SHP77 treated with DMSO at 0.1 percent for 48 hours (cell line): ENCODE measurements around the gene TRH.

Source experiments
- DNase-seq: peaks from one replicate; lab custom pipeline; 2025; lab: John Stamatoyannopoulos, UW

The TRH gene

DNA sequence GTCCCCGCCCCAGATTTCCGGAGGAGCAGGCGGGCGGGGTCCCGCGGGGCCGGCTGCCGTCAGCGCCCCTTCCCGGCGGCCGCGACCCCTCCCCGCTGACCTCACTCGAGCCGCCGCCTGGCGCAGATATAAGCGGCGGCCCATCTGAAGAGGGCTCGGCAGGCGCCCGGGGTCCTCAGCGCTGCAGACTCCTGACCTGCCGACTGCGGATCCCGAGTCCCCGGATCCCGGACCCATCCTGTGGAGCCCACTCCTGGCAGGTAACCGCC is at the start of gene TRH:
Gene TRH, plus strand, starts transcription at position 157 of the 269 bp plus-strand sequence. CDS start 1,097 bp downstream, outside the sequence.
- DNase-seq: no peak

DNA sequence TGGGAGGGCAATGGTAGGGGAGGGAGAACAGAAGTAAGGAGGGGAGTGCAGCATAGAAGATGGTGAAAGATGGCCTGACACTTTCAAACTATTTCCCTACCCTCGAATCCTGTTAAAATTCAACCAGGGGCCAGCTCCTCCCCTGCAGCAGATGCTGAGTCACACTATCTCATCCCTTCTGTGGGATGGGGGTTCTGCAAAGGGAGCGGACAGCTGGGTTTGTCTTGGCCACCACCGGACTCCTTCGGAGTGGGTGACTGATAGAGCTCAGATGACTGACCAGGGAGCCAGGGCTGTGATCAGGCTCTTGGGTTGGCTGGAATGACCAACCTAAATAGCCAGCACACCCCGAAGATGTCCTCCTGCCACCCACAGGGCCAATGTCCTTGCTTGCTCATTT is 47.4 kb upstream of the TRH start:
- no peak for DNase-seq

DNA sequence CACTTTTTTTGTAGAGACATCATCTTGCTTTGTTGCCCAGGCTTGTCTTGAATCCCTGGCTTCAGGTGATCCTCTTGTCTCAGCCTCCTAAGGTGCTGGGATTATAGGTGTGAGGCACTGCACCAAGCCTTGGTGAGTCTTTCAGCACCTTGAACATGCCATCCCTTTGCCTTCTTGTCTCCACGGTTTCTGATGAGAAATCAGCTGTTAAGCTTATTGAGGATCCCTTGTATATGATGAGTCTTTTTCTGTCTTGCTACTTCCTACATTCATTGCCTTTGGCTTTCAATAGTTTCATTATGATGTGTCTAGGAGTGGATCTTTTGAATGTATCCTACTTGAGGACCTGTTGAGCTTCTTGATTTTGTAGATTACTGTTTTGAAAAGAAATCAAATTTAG is 45.1 kb upstream of the TRH start:
- no peak for DNase-seq

DNA sequence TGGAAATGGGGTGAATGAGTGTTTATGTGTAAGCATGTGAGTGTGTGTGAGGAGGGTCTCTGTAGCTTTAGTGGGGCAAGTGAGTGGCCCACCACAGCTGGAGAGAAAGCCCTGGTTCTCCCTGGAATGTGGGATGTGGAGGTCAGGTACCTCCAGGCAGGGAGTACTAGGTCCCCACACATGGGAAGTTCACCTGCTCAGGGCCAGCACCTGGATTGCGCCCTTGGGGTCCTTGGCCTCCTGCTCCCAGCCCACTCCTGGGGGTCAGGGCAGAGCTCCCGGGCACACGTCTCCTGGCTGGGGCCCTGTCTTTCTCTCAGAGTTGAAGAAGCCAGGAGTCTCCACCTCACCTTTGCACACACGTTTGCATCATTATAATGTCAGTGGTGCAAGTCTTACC is 41.0 kb upstream of the TRH start:
- DNase-seq: no peak

DNA sequence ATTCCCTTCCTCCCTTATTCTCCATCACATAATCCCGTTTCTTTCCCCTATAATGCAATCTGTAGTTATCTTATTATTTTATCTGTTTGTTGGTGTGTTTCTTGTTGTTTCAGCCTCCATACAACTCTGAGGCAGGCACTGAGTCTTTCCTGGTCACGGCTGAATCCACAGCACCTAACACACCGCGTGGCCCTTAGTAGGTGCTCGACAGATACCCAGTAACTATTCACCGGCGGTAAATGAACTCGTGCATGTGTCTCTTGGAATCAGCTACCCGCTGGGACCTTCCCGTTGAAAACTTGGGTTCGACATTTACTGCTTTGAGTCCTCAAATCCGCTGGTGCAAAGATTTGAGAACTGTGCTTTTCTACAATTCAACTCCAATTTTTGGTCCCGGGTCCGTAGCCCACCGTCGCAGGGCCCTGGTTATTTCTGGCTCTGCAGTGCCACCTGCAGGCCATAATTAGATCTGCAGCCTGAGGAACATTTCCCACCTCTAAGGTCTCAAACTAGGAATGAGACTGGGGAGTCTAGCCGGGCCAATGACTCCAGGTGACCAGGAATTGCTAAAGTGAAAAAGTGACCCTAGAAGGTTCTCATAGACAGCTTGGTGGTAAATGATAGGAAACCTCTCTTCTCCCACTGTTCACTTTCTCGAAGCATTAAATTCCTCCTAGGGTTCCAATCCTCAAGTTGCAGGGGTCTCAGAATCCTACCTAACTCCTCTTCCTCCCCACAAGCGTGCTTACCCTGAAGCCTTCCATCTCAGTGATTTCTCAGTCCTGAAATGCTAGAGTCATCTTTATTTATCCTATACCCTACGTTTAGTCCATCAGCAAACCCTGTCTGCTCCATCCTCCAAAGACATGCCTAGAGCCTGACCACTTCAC is 40.0 kb upstream of the TRH start:
- DNase-seq: no peak

- DNase-seq: no peak
These were observed 37.8 kb upstream of the TRH start for GRCh38 chr3:129936757-129937156.

DNA sequence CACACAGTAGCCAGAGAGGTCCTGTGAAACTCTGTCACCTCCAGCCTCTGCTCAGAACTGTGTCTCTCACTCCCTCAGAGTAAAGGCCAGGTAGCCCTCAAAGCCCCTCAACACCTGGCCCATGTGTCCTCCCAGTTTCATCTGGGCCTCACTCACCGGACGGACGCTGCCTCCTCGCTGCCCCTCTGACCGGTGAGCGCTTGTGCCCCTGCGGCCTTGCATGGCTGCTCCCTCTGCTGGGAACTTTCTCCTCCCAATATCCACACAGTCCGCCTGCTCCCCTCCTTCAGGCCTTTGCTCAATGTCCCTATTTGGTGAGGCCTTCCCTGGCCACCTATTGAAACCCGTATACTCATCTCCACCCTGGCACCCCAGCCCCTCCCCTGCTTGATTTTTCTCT is 36.8 kb upstream of the TRH start:
- DNase-seq: peak; percentile 12

GRCh38 chr3:129938140-129938930 is 36.2 kb upstream of the TRH start:
- no peak for DNase-seq

DNA sequence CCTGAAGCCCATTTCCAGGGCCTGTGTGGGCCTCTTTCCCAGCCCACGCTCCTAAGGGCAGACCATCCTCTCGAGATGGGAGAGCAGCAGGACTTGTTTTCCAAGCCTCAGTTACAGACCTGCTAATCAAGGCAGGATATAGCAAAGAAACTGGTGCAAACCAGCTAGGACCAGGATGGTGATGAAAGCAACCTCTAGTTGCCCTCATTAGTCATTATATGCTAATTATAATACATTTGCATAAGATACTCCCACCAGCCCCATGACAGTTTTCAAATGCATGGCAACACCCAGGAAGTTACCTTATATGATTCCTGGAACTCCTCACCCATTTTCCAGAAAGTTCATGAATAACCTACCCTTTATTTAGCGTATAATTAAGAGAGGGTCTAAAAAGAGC is 34.4 kb upstream of the TRH start:
- DNase-seq: no peak

DNA sequence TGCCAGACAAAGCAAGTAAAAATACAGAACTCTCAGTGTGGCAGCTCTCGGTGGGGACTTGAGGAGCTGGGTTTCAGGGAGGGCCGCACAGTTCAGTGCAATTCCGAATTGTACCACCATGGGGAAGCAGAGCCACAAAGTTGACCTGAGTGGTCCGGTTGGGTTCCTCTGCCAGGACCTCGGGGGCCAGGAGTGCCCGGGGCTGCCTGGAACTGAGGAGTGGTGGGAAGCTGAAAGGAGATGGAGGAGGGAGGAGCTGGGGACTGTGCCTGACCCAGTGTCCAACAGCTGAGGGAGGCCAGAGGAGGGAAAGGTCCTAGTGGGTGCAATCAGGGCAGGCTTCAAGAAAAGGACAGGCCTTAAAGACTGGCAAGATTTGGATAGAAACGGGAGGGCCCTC is 32.2 kb upstream of the TRH start:
- DNase-seq: peak; percentile 32

GRCh38 chr3:129943020-129943419 is 31.5 kb upstream of the TRH start:
- DNase-seq: no peak

GRCh38 chr3:129944709-129945108 is 29.8 kb upstream of the TRH start:
- no peak for DNase-seq

- no peak for DNase-seq
These were observed 26.8 kb upstream of the TRH start for GRCh38 chr3:129947538-129948240.

- DNase-seq: no peak
These were observed 24.0 kb upstream of the TRH start for GRCh38 chr3:129950318-129951046.

DNA sequence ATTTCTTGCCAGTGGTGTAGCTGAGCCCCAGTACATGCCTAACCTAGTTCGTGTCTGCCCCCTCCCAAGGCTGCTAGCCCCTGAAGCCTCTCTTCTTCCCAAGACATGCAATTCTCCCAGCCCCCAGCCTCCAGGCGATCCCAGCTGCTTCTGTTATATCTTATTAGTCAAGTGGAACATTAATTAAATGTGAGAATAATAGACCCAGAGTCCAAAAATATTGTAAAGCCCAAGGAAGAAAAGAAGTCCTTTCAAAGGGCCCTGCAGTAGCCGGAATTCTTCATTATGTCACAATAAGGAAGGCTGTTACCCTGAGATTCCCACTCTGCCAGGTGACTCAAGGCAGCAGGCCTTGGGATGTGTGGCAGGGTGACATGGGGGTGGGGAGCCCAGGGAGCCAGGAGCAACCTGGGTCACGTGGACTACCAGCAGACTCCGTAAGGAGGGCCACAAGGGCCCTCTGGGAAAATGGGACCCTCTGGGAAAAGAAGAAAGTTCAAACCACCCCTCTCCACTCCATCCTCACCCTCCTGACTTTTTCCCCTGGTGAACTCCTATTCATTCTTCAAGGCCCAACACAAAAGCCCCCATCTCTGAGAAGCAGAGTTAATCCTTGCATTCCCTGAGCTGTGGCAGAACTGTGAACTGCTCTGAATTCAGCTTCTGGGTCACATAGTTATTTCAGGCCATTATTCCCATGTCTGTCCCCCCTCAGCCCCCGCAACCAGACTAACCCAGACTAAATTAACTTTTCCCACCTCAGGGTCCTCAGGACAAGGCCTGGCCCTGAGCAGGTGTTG is 21.8 kb upstream of the TRH start:
- no peak for DNase-seq

- no peak for DNase-seq
These were observed 20.9 kb upstream of the TRH start for GRCh38 chr3:129953621-129954020.

DNA sequence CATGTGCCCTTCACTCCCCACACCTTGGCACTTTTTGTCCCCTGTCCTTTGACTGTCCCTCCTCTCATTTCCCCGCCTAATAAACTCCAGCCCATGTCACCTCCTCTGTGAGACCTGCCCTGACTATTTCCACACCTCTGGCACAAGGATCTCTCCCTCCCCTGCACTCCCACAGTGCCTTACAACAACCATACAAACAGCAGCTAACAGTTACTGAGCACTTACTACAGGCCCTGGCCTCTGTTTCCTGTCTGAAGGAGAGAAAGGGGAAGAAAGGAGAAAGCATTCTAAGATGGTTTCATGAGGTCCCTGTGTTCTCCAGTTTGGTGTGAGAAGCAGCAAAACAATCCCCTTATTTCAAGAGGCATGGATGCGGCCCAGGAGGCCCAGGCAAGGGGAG is 20.0 kb upstream of the TRH start:
- no peak for DNase-seq

GRCh38 chr3:129956936-129957335 is 17.6 kb upstream of the TRH start:
- no peak for DNase-seq

GRCh38 chr3:129958755-129959154 is 15.8 kb upstream of the TRH start:
- DNase-seq: no peak

- DNase-seq: no peak
These were observed 13.4 kb upstream of the TRH start for GRCh38 chr3:129961141-129961541.

DNA sequence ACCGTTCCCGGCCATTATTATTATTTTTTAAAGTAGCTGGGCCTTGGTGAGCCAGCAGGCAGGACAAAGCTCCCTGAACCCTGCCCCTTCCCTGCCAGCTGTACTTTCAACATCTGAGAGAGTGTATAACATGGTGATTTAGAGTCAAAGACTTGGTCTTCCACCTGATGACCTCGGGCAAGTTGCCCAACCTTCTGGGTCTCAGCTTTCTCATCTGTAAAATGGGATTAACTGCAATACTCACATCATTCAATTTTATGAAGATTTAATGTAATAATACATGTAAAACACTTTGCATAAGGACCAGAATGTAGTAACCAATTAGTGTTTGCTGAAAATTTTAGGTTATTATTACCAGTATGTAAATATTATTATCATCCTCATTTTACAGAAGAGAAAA is 11.9 kb upstream of the TRH start:
- no peak for DNase-seq
